CD4-positive, alpha-beta T cell treated with Interleukin-10 for 1 hour (primary cell): ENCODE measurements around the gene PLCXD3.

ENCODE experiments used
- DNase-seq: peaks from one replicate; pipeline ENCODE4 v3.0.0-alpha.2; 2020

The PLCXD3 gene

GRCh38 chr5:41412496-41412895 is 97.9 kb downstream of the PLCXD3 start:
- no peak for DNase-seq

DNA sequence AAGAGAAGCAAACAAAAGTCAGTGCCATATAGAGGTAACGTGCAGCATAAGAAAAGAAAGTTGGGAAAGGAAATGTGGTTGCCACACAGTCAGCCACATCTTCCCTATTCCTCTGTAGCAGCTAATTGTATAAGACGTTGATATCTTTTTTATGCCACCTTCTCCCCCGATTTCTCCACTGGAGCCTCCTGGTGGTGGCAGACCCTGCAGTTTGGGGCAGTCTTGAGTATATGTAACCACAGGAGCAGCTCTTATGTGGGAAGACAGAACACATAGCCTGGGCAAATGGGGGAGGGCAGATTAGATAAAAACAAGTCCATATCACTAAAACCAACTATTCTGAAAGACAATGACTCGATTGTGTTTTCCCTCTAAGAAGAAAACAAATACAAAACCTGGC is 99.7 kb downstream of the PLCXD3 start:
- no peak for DNase-seq

DNA sequence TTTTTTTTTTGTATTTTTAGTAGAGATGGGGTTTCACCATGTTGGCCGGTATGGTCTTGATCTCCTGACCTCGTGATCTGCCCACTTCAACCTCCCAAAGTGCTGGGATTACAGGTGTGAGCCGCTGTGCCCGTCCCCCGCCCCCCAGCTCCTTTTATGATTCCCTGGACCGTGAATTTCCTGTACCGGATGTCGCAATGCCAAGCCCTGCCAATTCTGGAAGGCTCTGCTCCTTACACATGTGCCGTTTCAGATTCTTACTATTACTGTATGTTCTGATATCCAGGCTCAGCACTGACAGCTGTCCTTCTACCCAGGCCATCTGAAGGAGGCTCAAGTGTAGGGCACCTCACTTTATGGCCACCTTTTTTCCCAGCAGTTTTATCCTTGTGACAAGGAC is 100.1 kb downstream of the PLCXD3 start:
- no peak for DNase-seq

DNA sequence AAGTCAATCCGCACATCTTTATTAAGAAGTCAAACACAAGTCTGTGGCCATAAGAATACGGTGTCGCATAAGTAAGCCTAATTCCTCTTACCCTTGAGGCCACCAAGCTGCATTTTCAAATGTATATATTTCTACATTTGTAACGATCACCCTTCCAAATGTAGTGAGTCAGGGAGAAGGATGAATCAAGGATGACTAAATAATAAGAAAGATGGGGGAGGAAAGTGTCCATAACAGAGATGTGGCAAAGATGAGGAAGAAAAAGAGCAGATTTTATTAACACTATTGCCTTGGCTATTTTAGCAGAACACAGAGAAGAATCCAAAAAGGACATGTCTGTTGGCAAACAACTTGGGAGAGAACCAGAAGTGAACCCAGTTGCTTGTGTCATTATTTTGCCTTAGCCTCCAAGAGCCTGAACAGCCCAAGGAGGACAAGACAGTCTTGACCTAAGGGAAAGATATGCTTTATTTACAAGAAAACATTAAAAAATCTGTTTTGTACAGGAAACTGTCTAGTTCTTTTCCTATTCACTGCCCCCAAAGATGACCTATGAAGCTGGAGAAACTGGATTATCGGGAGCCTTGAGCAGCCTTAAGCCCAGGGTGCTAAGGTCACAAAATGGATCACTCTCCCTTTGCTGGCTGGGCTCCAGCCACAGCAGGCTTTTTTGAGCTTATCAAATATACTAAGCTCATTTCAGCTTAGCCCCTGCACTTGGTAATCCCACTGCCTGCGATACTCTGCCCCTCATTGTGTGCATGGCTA is 101.5 kb downstream of the PLCXD3 start:
- no peak for DNase-seq

DNA sequence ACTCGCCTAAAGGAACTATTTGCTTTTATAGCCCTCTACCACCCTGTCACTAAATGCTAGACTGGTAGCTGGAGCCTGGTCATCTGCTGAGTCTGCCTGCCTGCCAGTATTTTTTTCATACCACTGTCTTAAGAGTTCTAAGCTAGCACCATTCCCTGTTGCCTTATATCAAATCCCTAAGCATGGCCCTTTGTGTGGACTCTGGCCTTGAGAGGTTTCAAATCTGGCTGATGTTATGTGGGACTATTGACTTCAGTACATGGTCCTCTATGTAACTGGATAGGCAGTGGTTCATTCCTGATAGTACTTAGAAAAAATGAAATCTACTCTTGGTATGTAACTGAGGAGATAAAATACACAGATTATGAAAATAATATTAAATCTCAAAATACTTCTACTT is 103.5 kb downstream of the PLCXD3 start:
- DNase-seq, result no peak

DNA sequence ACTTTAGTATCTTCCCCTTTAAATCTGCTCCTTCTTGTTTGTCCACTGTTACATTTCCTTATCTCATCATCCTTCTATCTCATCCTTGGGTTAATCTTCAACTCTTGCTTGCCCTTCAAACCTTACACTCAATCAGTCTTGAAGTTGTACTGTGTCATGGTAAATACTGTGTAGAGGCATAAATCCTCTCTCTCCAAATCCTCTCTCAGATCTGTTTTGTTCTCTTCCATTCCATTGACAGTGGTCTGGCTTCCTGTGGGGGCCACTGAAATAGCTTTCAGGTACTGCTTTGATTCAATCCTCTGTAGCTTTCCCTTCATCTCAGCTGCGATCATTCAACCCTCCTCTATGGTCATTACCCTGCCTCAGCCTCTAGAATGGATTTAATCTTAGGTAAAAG is 104.0 kb downstream of the PLCXD3 start:
- DNase-seq, result no peak

- no peak for DNase-seq
Measured at GRCh38 chr5:41404757-41405156, 105.6 kb downstream of the PLCXD3 start.

- DNase-seq, result no peak
Measured at GRCh38 chr5:41403846-41404245, 106.6 kb downstream of the PLCXD3 start.

DNA sequence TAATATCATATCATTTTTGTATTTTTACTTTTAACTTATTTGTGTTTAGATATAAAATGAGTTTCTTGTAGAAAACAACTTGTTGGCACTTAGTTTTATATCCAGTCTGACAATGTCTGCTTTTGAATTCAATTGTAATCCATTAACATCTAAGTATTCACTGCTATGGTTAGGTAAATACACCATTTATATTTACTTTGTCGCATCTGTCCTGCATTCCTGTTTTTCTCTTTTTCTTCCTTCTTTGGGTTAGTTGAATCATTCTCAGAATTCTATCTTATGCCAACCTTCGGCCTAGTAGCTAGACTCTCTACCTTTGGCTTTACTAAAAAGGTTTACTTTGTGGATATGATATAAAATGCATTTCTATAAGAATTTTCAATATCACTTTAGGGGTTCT is 107.6 kb downstream of the PLCXD3 start:
- DNase-seq, result no peak

DNA sequence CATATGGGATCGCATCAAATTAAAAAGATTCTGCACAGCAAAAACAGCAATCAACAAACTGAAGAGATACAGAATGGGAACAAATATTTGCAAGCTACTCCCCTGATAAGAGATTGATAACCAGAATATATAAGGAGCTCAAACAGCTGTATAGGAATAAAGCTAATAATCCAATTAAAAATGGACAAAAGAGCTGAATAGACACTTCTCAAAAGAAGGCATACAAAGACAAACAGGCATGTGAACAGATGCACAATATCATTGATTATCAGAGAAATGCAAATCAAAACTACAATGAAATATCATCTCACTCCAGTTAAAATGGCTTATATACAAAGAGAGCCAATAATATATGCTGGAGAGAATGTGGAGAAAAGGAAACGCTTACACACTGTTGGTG is 110.6 kb downstream of the PLCXD3 start:
- DNase-seq, result no peak

- DNase-seq, result no peak
Measured at GRCh38 chr5:41392016-41392415, 118.4 kb downstream of the PLCXD3 start.

DNA sequence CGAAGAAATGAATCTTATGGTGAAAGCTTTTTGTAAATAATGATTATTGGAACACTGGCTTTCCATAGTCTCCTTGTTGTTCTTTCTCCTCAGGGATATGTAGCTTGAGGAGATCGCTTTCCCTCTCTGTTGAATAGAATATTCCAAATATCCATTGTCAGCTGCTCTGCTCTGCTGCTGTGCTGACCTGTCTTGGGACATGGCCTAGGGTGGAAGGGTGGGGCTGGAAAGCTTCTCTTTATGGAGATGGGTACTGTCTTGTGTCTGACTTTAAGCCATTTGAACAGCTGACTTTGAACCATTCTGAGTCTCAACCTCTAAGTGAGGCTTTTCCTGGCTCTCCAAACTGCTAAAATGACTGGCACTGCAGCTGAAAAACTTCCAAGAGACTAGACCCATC is 135.8 kb downstream of the PLCXD3 start:
- DNase-seq, result no peak

DNA sequence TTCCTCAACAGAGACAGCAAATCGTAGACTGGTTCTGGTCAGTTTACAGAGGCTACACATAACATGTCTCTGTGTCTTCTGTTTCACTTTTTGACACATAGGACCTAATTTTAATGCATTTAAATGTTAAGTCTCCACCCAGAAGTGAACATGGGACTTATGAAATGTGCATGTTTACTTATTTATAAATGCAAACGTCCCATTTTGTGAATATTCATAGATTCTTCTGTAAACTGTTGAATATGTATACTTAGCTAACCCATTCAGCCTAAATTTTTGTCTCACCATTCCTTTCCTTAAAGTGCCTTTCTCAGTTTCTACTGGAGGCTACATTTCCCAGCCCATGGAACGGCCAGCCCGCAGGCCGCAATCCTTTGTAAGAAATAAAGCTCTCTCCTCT is 137.2 kb downstream of the PLCXD3 start:
- no peak for DNase-seq

GRCh38 chr5:41371738-41372137 is 138.7 kb downstream of the PLCXD3 start:
- DNase-seq, result no peak

GRCh38 chr5:41370482-41370881 is 139.9 kb downstream of the PLCXD3 start:
- no peak for DNase-seq

GRCh38 chr5:41369799-41370198 is 140.6 kb downstream of the PLCXD3 start:
- DNase-seq, result no peak

GRCh38 chr5:41368158-41368557 is 142.2 kb downstream of the PLCXD3 start:
- no peak for DNase-seq

GRCh38 chr5:41365369-41365768 is 145.0 kb downstream of the PLCXD3 start:
- no peak for DNase-seq

DNA sequence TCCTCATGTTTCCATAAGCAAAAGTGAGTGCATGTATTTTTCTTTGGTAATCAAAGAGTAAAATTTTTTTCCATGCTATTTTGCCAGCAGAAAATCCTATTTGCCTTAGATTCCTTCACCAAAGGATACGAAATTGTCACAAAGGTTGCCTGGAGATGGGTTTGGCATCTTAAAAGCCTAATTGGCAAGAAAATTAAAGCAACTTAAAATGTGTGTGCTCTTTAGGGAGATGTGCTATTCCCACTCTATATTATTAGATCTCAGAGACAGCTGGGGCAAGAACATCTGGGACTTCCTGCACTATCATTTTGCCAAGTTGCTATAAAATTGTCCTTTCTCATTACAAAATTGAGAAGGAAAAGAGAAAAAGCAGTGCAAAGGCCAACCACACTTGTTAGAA is 146.1 kb downstream of the PLCXD3 start:
- no peak for DNase-seq

- no peak for DNase-seq
Measured at GRCh38 chr5:41363343-41363986, 146.9 kb downstream of the PLCXD3 start.

DNA sequence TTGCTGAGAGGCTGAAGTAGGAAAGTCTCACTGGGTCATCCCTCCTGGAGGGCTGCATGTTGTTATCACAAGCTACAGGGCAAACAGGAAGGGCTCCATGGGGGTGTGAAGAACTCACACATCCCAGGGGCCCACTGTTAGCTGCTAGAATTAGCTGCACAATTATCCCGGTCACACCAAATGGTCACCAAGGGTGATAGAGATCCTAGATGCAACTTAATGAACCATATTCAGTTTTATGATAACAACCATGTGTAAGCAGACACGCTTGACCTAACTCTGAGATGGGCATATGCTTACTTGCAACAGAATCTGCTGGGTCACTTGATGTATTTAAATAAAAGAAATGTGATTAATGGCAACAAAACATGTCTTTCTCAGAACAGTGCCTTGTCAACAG is 153.6 kb downstream of the PLCXD3 start:
- no peak for DNase-seq

DNA sequence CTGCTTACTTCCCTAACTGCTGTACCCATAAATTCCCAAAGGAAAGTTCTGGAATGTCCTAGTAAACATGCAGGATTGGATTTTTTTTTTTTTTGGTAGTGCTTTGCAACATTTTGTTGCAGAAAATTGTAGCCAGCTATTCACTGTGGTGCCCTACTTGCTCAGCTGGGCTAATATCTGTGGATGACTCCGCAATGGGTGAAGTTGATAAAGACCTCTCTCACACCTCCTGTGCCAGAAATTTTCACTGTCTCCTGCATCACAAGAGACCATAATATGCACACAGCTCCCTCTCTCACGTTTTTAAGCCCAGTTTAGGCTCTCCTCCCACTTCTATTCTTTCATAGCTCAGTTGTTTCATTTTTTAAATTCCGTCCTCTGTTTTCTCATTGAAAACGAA is 160.6 kb downstream of the PLCXD3 start:
- DNase-seq, result no peak

DNA sequence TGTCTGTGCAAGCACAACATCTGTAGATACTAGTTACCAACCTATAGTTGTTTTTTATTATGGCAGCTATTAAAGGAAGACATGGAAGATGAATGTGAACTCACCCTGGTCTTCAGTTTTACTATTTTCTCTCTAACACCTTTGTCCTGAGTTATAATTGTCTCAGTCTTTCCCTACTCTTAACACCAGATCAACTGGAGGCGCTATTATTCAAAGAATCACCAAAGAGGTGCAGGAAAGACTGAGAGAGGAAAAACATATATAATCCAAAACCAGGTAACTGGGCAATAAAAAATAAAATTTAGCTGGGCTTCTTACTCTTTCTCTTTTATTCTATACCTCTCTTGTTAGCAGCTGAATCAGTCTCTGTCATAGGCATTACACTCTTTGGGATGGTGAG is 162.8 kb downstream of the PLCXD3 start:
- no peak for DNase-seq

GRCh38 chr5:41346609-41347008 is 163.8 kb downstream of the PLCXD3 start:
- DNase-seq, result no peak

- DNase-seq, result no peak
Measured at GRCh38 chr5:41345295-41345694, 165.1 kb downstream of the PLCXD3 start.
